OCI-M2 (cell line): ENCODE measurements around the gene LAMC2.

ENCODE experiments used
- DNase-seq: peaks from one replicate; lab custom pipeline; 2025; ENCODE audit not compliant: unreplicated experiment; lab: John Stamatoyannopoulos, UW

LAMC2 gene

DNA sequence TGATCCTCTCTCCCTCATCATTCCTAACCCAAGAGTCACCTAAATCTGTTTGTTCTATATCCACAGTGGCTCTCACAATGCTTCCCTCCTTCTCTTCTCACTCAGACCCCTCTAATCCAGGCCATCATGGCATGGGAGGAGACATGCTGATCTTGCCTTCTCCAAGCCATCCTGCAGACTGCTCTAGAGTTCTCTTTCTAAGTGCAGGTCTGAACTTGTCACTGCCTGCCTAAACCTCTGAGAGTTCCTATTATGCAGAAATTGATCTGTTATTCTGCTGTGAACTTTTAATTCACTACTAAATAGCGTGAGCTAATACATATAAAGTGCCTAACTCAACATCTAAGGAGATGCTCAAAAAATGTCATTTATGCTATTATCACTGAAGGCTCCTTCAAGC, 26.8 kb downstream of the LAMC2 start:
- no peak for DNase-seq

DNA sequence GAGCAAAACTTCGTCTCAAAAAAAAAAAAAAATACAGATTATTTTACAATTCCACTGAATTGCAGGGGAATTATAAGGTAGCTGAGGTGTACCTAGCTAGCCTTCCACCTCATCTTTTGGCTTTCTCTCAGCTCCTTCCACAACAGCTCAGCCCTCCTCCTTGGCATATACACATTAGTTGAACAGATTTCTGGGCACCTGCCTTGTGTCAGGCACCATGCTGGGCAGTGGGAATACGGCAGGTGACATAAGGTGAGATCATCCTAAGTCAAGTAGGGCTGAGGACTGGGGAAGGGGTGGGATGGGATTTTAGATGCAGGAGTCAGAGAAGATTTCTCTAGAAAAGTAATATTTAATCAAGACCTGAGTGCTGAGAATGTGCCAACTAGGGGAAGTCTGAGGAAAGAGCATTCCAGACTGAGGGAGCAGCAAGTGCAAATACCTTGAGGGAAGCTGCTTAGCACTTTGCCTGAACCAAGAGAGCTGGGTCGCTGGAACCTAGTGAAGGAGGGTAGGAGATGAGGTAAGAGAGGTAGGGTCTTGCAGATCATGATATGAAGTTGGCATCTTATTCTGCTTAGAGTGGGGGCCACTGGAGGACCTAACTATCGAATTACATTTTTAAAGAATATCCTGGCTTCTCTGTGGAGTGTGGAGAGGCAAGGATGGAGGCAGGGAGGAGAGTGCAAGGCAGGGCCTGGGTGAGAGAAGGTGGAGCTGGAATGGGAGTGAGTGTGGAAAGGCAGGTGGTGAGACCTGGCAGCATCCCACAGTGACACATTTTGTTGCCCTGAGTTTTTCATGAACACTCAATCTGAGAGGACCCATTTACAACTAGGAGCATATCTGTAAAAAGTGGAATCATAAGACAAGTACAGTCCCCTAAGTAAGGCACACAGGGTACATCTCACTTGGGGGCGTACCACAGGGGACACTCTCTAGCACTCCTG, 28.2 kb downstream of the LAMC2 start:
- no peak for DNase-seq

DNA sequence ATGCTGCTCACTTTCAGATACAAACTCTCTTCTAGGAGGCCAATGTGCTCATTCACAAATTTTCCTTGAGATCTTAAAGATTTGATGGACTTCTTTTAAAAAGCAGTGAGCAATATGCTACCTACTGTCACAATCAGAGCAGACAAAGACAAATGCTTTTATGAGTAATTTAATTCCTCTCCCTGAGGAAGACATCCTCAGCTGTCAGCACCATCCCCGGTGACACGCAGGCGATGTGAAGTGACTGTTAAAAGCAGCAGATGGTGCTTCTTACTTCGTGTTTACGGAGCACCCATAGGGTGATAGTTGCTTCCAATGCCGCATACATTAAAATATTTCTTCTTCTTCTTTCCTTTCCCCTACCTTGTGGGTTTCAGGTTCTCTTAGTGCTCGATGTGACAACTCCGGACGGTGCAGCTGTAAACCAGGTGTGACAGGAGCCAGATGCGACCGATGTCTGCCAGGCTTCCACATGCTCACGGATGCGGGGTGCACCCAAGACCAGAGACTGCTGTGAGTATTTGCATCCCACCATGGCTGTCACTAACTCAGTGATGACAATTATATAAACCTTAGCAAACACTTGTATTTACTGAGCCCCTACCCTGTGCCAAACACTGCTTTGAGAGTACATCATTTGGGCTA, 29.1 kb downstream of the LAMC2 start:
- no peak for DNase-seq

DNA sequence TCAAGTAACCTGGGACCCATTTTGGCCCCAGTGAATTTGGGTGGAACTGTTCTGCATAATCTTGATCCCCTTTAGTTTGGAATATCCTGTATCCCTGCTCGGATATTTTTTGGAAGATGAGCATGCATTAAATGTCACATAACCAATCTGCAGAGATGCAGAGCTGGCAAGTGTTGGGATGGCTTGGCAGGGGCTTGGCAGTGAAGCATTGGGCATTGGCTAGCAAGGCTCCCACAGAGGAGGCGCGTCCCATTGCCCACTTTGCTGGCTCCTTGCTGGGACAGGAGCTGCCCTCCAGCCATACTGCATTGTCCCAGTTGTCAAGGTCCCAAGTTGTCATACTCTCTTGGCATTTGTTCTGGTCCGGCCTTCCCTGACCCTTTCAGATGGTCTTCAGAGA, 29.9 kb downstream of the LAMC2 start:
- no peak for DNase-seq

DNA sequence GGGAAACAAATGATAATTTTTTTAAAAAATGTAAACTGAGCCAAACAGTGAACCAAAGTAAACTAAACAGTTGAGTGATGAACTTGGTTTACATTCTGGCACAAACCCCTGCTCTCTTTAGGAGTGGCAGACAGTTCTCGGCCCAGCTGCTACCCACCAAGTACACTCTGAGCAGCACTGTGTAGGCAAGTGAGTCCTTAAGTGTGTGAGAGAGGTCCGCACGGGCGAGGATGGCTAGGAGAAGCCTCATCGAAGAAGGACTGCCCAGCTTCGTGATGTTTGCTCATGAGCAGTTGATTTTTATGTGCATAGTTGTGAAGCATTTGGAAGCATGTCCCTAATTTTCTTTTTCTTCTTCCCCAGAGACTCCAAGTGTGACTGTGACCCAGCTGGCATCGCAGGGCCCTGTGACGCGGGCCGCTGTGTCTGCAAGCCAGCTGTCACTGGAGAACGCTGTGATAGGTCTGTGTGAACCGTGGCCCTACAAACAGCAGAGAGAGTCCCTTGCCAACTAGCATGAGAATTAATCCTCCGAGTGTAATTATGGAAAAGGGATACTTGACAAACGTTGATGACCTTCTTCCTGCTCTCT, 32.1 kb downstream of the LAMC2 start:
- no peak for DNase-seq

DNA sequence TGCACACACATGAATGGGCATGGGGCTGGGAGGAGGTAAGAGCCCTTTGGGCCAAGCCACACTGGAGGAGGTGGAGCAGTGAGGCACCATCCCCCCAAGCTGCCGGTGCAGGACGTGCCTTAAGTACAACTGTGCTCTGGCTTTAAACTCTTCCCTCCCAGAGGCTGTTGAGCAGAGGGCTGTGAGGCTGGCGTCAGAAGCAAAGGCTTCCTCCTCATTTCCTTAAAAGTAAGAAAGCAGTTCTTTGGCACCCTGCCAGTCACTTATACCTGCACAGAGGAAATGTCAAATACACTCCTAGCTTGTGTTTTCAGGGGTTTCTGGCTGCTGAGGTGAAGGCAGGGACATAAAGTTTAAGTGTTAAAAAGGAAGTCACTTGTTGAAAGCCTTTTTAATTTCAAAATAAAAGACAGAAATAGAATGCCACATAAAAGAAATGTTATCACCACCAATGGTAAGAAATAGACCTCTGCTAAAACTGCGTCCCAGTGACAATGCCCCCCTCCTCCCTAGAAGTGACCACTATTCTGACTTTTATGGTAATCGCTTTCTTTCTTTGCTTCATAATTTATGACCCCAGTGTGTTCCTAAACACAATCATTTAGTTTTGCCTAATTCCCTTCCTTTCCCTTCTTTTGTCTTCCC, 33.0 kb downstream of the LAMC2 start:
- DNase-seq: no peak

DNA sequence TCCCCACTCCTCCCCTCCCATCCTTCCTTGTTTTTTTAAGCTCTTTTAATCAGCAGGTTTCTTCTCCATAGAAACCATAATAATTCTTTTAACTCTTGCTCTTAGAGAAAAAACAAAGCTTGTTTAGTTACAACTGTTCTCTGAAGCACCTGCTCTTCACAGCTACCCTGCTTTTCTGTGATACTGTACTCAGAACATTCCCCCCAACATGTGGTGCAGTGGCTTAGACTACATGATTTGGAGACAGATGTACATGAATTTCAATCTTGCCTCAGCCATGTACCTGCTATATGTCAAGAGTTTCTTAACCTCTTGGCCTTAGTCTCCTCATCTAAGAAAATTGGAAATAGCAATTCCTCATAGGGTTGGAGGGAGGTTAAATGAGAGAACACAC, 33.5 kb downstream of the LAMC2 start:
- DNase-seq: no peak

DNA sequence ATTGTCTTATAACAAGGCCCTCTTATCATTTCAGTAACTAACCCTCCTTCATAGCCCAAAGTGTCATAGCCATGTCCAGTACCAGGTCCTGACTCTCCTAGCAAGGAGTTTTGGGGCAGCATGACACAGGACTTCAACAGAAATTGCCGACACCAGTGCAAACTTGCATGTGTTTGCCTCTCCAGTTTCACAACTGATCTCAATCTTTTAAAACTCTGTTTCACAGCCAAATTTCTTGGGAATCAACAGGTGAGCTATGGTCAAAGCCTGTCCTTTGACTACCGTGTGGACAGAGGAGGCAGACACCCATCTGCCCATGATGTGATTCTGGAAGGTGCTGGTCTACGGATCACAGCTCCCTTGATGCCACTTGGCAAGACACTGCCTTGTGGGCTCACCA, 36.8 kb downstream of the LAMC2 start:
- no peak for DNase-seq

DNA sequence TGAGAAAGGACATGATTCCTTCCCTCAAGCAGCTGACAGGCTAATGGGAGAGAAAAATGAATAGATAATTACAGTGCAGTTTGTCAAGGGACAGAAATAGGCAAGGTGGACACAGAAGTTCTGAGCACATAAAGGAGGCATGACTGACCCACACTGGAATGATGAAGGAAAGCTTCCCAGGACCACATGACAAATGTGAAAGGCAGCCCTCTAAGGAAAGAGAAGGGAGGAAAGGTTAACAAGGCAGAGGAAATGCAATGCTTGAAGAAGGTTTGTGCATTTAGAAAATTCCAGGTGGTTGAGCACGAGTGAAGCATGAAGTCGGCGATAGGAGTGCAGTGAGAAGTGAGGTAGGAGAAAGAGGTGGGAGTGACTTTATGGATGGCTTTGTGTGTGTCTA, 37.4 kb downstream of the LAMC2 start:
- DNase-seq: no peak

DNA sequence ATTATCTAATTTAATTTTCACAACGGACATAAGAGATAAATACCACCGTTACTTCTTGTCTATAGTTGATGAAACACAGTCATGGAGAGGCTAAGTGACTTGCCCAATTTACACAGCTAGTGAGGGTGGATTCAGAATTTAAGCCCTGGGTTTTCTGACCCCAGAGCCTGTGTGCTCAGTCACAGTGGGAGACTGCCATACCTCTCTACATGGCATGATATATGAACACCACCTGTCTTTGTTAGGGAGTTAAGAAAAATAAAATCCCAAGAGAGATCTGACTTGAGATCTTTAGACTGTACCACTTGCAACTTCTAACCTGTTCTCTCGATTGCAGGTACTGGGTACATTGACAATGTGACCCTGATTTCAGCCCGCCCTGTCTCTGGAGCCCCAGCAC, 40.3 kb downstream of the LAMC2 start:
- DNase-seq: no peak

DNA sequence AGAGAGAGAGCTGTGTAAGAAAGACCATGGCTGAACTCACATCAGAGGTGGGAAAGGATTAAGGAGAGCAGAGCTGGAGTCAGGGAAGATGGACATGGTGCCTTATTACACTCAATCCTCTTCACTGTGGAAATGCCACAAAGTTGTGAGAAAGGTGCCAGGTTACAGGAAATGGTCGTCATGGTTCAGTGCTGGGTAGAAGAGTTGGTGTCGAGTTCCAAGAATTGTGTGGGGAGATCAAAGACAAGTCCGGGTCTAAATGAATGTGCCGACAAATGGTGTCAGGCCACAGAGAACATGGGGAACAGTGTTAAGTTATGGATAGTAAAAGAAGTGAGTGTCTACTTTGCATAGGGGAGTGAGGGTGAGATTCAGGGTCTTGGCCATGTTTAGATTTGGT, 40.9 kb downstream of the LAMC2 start:
- DNase-seq: no peak

DNA sequence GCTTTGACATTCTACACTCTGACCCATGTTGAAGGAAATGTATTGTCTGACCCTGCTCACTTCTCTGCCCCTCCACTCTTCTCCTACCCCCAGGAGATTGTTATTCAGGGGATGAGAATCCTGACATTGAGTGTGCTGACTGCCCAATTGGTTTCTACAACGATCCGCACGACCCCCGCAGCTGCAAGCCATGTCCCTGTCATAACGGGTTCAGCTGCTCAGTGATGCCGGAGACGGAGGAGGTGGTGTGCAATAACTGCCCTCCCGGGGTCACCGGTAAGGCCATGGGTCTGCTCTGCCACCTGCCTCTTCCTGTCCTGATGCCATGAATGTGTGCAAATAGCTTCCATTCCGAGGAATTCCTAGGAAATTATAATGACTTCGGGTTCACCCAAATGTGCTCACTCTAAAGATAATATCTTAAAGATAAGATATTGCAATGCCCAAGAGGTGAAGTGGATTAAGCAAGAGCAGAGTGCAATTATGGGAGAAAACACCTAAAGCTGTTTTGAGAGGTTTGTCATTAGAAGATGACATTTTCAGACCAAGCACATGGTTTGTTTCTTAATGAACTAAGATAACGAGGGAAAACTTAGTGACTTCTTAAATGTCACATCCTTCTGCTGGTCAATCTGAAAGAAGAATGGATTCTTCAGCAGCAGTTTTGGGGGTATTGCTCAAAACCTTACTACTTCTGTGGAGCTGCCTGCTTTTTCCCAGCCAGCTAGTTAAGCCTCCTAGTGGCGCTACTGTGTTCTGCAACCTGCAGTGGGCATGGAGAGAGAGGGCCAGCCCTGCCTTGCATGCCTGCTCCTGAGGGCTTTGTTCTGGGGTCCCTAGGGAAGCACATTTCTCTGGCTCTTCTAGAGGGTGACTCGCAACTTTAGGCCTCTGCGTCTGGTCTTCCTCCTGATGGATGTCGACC, 41.6 kb downstream of the LAMC2 start:
- no peak for DNase-seq

DNA sequence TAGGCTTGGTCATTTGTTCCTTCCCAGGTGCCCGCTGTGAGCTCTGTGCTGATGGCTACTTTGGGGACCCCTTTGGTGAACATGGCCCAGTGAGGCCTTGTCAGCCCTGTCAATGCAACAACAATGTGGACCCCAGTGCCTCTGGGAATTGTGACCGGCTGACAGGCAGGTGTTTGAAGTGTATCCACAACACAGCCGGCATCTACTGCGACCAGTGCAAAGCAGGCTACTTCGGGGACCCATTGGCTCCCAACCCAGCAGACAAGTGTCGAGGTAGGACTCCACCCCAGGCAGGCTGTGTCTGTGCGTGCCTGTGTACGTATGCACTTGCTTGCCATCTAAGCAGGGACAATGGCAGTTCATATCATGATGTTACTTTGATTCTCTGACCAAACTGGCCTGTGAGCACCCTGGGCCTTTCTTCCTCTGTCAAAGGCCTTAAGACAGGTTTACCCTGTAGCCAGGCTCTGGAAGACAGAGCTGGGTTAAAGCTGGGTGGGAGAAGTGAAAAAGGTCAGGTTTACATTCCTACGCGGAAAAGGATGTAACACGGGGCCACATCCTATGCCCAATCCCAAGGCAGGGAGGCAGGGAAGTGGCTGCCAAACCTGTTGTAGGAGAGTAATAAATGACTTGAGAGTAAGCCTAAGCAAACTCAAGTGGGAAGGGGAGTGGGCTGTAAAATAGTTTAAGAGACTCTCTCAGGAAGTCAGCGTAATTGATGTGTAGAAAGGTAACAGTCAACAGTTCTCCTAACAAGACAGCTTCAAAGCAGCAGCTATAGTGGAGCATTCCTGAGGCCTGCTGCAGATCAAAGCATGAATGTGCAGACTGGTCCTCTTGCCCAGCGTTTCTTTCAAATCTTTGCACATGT, 42.5 kb downstream of the LAMC2 start:
- no peak for DNase-seq

DNA sequence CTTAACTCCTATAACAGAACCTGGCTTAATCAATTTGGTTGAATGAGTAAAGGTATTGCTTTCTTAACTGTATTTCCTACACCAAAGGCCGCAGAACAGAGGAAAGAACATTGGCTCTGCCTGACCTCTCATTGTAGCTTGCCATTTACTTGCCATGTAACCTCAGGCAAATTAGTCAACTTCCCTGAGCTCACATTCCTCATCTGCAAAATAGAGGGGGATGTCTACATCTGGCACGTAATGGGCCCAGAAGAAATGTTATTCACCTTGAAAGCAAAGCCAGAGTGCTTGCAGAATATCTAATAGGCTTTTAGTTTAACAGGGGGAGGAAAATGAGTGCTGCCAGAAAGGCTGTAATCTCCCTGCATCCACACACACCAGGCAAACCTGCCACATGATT, 44.3 kb downstream of the LAMC2 start:
- DNase-seq: no peak

DNA sequence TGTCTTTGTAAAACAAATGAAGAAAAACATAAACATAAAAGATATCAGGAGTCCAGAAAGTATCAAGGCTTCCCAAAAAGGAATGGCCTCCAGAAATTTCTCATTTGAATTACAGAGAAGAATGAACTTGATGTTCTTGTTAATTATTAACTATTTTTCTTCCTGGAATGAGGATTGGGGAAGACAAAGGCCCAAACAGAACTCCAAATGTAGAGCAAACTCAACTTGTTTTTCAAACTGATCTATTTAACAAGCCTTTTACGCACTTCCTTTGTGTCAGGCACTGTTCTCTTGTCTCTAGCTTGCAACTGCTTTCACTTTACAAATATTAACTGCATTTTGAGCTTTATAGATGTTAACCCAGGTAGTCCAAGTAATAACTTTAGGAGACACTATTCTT, 45.5 kb downstream of the LAMC2 start:
- no peak for DNase-seq

DNA sequence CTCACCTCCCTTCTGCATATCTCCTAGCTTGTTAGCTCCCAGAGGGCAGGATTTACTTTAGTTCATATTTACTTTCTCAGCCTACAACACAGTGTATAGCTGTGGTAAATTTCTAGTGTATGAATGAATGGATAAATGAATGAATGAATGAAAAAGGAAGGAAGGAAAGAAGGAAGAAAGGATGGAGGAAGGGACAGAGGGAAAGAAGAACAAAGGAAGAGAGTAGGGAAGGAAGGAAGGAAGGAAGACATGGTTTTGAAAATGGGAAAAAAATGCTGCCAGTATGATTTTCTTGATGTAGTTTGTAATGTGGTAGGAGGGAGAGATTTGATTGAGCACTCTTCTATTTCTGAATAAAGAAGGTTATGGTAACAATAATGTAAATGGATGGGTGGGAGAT, 47.0 kb downstream of the LAMC2 start:
- no peak for DNase-seq

DNA sequence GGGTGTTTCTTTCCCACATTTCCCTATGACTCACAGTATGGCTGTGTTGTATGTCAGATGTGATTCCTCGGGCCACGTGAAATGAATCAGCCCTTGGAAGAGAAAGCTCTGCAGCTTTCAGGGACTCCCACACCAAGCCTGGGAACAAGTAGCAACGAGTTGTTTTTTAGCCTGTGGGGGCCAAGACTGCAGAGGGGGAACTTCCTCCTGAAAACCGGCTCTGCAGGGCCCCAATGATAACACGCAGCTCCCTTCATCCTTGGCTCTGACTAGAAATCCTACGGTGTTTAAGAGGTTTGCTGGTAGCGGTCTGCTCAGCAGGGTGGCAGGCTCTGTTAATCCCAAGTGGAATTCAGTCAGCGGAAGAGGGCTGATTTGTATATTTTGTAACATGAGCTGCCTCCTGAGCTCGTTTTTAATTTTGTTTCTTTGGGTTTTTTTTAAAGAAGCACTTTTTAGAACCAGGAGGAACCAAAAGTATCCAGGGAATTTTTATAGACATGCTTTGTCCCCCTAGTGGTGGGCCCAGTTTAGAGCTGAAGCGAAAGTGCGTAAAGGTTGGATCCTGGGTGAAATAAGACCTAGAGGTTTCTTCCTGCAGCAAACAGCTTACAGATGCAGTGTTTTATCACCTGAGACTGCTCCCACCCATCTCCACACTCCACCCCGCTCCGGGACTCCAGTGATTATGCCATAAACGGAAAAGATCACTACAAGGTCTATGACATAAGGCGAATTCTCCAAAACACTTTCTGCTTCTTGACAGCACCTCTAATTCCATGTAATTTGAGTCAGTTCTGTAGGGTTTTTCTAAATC, 48.8 kb downstream of the LAMC2 start:
- no peak for DNase-seq

DNA sequence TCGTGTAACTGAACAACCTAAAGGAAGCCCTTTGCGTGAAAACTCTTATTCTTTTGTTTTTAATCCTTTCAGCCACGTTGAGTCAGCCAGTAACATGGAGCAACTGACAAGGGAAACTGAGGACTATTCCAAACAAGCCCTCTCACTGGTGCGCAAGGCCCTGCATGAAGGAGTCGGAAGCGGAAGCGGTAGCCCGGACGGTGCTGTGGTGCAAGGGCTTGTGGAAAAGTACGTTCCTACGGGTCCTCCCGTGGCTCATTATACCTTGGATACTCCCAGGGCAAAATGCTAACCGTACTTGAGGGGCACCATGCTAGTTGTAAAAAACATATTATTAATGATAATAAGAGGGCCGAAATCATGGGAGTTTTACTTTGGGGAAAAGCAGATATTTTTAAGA, 49.4 kb downstream of the LAMC2 start:
- DNase-seq: no peak
